ENCODE data around the gene TM9SF3. TPM values are rescaled to one million over a fixed set of nuclear protein-coding genes. Genes with fewer than 3 reads are reported as not detected.

The TM9SF3 gene
- total and polyA plus RNA-seq, 2 experiments from 2014 or later, result 141 to 186 TPM

- H3K4me1 ChIP-seq (ENCODE audit: insufficient read depth), result no peaks in the 10 kb centered on the region
- no peaks in the 10 kb centered on the region for H3K79me2 ChIP-seq
- H3K36me3 ChIP-seq (replicated peaks; ENCODE audit: insufficient read depth, low read depth), result no peaks in the 10 kb centered on the region
- H3K4me3 ChIP-seq, result no peak overlapping the region
- no peak for TF ChIP-seq EZH2 (IDR thresholded peaks at IDR 0.05; ENCODE audit: borderline replicate concordance)
- no peak for TF ChIP-seq CTCF (IDR thresholded peaks at IDR 0.05; ENCODE audit: poor library complexity)
- TF ChIP-seq EZH2phosphoT487 (IDR thresholded peaks at IDR 0.05; ENCODE audit: low read depth, severe bottlenecking, unreplicated experiment), result no peak
- peaks cover 22% of the 10 kb centered on the region for H3K27me3 ChIP-seq
- H3K9me2 ChIP-seq (replicated peaks; ENCODE audit: insufficient read depth), result no peaks in the 10 kb centered on the region
- H2AFZ ChIP-seq, result no peak overlapping the region
- no peaks in the 10 kb centered on the region for H3K9me3 ChIP-seq (ENCODE audit: low read depth)
- H3K27ac ChIP-seq, result no peak overlapping the region
- 74% methylated on average over 2 of the region's 2 CpGs for WGBS (ENCODE audit: low lambda C conversion rate, missing lambda C conversion rate)
- DNase-seq (ENCODE audit: low spot score), result no peak
- no peaks in the 10 kb centered on the region for H4K20me1 ChIP-seq (ENCODE audit: insufficient read depth, poor library complexity, severe bottlenecking)
- no peak overlapping the region for H3K4me2 ChIP-seq
Measured at GRCh38 chr10:96507044-96507443, 79.8 kb downstream of the TM9SF3 start.

- Histone ChIP-seq H3K4me1 (ENCODE audit: insufficient read depth) (no peaks in the 10 kb centered on the region), H3K4me2 (no peak overlapping the region), H4K20me1 (ENCODE audit: insufficient read depth, poor library complexity, severe bottlenecking) (no peaks in the 10 kb centered on the region), H3K27ac (no peak overlapping the region), H3K79me2 (no peaks in the 10 kb centered on the region), H3K9me3 (ENCODE audit: low read depth) (no peaks in the 10 kb centered on the region), H3K9me2 (replicated peaks; ENCODE audit: insufficient read depth) (no peaks in the 10 kb centered on the region), H3K27me3 (peaks cover 9% of the 10 kb centered on the region), H2AFZ (no peak overlapping the region), H3K36me3 (replicated peaks; ENCODE audit: insufficient read depth, low read depth) (no peaks in the 10 kb centered on the region), H3K4me3 (no peak overlapping the region)
- TF ChIP-seq EZH2 (IDR thresholded peaks at IDR 0.05; ENCODE audit: borderline replicate concordance) (no peak), EZH2phosphoT487 (IDR thresholded peaks at IDR 0.05; ENCODE audit: low read depth, severe bottlenecking, unreplicated experiment) (no peak)
- no peak for DNase-seq (ENCODE audit: low spot score)
- 84% methylated on average over 12 of the region's 12 CpGs for WGBS (ENCODE audit: low lambda C conversion rate, missing lambda C conversion rate)
Measured at GRCh38 chr10:96505150-96506136, 81.4 kb downstream of the TM9SF3 start.

- H3K4me1 ChIP-seq (ENCODE audit: insufficient read depth), result no peaks in the 10 kb centered on the region
- TF ChIP-seq EZH2 (IDR thresholded peaks at IDR 0.05; ENCODE audit: borderline replicate concordance) (no peak), CTCF (IDR thresholded peaks at IDR 0.05; ENCODE audit: poor library complexity) (no peak), EZH2phosphoT487 (IDR thresholded peaks at IDR 0.05; ENCODE audit: low read depth, severe bottlenecking, unreplicated experiment) (no peak)
- no peaks in the 10 kb centered on the region for H3K79me2 ChIP-seq
- no peaks in the 10 kb centered on the region for H3K9me3 ChIP-seq (ENCODE audit: low read depth)
- no peaks in the 10 kb centered on the region for H3K27me3 ChIP-seq
- no peak overlapping the region for H2AFZ ChIP-seq
- 80% methylated on average over 7 of the region's 7 CpGs for WGBS (ENCODE audit: low lambda C conversion rate, missing lambda C conversion rate)
- H3K36me3 ChIP-seq (replicated peaks; ENCODE audit: insufficient read depth, low read depth), result no peaks in the 10 kb centered on the region
- H3K4me2 ChIP-seq, result no peak overlapping the region
- no peaks in the 10 kb centered on the region for H4K20me1 ChIP-seq (ENCODE audit: insufficient read depth, poor library complexity, severe bottlenecking)
- no peak overlapping the region for H3K4me3 ChIP-seq
- no peak for DNase-seq (ENCODE audit: low spot score)
- H3K9me2 ChIP-seq (replicated peaks; ENCODE audit: insufficient read depth), result no peaks in the 10 kb centered on the region
- H3K27ac ChIP-seq, result no peak overlapping the region
Measured at GRCh38 chr10:96502561-96503282, 84.1 kb downstream of the TM9SF3 start.
